A549 (cell line): ENCODE results near the gene NBEAL2. TPM values are rescaled to one million over a fixed set of nuclear protein-coding genes. Genes with fewer than 3 reads are reported as not detected.

Experiments used
- ATAC-seq, 2 experiments: fragments of 200-7000 bp in 1 of 2; fragments of >200 bp in 1 of 2; cut with Nextera tagmentation in 1 of 2; cut with Tn5 transposase in 1 of 2; 3 replicates each; pipeline versions ENCODE4 v1.8.0 to v1.9.1; 2018 to 2020; ENCODE audit warnings: mild to moderate bottlenecking in 1 of 2, moderate library complexity in 1 of 2
- CTCF ChIA-PET: fragments of 300-600 bp; sonication (Branson Sonifier 250); formaldehyde crosslinking; extraction: SDS; loops from one replicate; lab custom pipeline; 2021; ENCODE audit warnings: antibody characterized with exemption, inconsistent platforms; lab: Yijun Ruan, JAX
- POLR2A ChIA-PET: fragments of 350-600 bp; formaldehyde crosslinking; extraction: SDS; loops from one replicate; lab custom pipeline; 2021; ENCODE audit warnings: antibody characterized with exemption, inconsistent platforms; lab: Yijun Ruan, JAX
- DNase-seq, 2 experiments: peaks; one replicate each; pipeline versions ENCODE4 v3.0.0 to v3.0.0-alpha.2; 2011 to 2016; ENCODE audit warnings: low read depth in 1 of 2, low spot score in 1 of 2
- FAIRE-seq: peaks from 2 replicates; lab custom pipeline; 2011; peaks lifted over from hg19 to GRCh38; lab: Jason Lieb, UNC
- H3K27ac ChIP-seq, 2 experiments: fragments of >200 bp; sonication (Bioruptor Twin); formaldehyde crosslinking; 3 replicates each; pipeline ENCODE4 v1.5.1; 2016 to 2017
- H3K4me1 ChIP-seq: fragments of >200 bp; sonication (Bioruptor Twin); formaldehyde crosslinking; 3 replicates; pipeline ENCODE4 v1.6.1; 2016
- H3K4me2 ChIP-seq: fragments of >200 bp; sonication (Bioruptor Twin); formaldehyde crosslinking; 3 replicates; pipeline ENCODE4 v1.6.1; 2016
- H3K4me3 ChIP-seq: fragments of >200 bp; sonication (Bioruptor Twin); formaldehyde crosslinking; 3 replicates; pipeline ENCODE4 v1.5.1; 2016
- H3K9me3 ChIP-seq: fragments of >200 bp; sonication (Bioruptor Twin); formaldehyde crosslinking; 3 replicates; pipeline ENCODE4 v1.6.1; 2016
- CHD4 ChIP-seq: fragments of 200-600 bp; sonication (generic); IDR thresholded peaks from 2 replicates; pipeline ENCODE4 v1.6.1; 2016; ENCODE audit warnings: antibody characterized with exemption, mild to moderate bottlenecking, borderline replicate concordance
- HEYL ChIP-seq: fragments of 250-450 bp; sonication (Bioruptor Pico); IDR thresholded peaks from 2 replicates; pipeline ENCODE4 v1.8.0; 2021; ENCODE audit warnings: mild to moderate bottlenecking, moderate library complexity
- SREBF2 ChIP-seq: fragments of 450-650 bp; IDR thresholded peaks from 2 replicates; pipeline ENCODE4 v1.6.1; 2014; ENCODE audit warnings: mild to moderate bottlenecking, moderate library complexity
- WGBS: methylation state at CpG from one replicate; pipeline ENCODE4 v1.1.6; 2017; ENCODE audit errors: missing lambda C conversion rate; 5-methylcytosine and 5-hydroxymethylcytosine counted together
- polyA plus RNA-seq, 4 experiments: library from polyadenylated mRNA; depleted of rRNA in 3 of 4; stranded (reverse); fragments of >200 nt; fragmentation: RNase III in 1 of 4; extraction: RNeasy Plus Mini Kit Qiagen cat#74134 plus additional on column Dnase treatment in 1 of 4; gene quantifications; 2 replicates in 3 of 4; 3 replicates in 1 of 4; pipeline ENCODE4 v1.2.3, GENCODE V29; 2011 to 2017
- small RNA-seq, 6 experiments: library from RNA; depleted of rRNA; stranded (forward); fragments of <200 nt; gene quantifications; one replicate each; pipeline ENCODE3, GENCODE V24; 2012

NBEAL2 gene
- polyA plus RNA-seq, 2 of the 4 experiments (the other 2 are of a cell fraction), result 9.6 to 47.3 TPM

GRCh38 chr3:47057212-47057671 lies 77.8 kb downstream of the NBEAL2 start:
- DNase-seq, result no peak
- Histone ChIP-seq H3K4me1 (no peaks in the 10 kb centered on the region), H3K4me3 (no peak overlapping the region), H3K4me2 (no peak overlapping the region), H3K9me3 (no peaks in the 10 kb centered on the region), H3K27ac (no peak overlapping the region)
- peak in 1 of 2 experiments; percentile 38; a peak in 2 of 6 replicates for ATAC-seq
- ChIA-PET POLR2A (no interaction called here), CTCF (no interaction called here)
- TF ChIP-seq HEYL (CRISPR knock-in tag), result no peak
- TF ChIP-seq SREBF2, result no peak
- TF ChIP-seq CHD4, result no peak
- FAIRE-seq, result no peak
- 89% methylated on average over 6 of the region's 6 CpGs for WGBS

Small RNA genes within 50 kb of the gene (small RNA-seq; reads per million reads assigned to genes)
- gene MRPL57P3, result 0 reads per million in 6 experiments

Other genes starting within 250 kb of the NBEAL2 start
- not detected in 2 replicates for gene MYL3, start 116.2 kb upstream of the NBEAL2 start, polyA plus RNA-seq (2011; rRNA removed)
- 0.25 TPM in 1 of 3 replicates, not detected in the others for gene MYL3, start 116.2 kb upstream of the NBEAL2 start, polyA plus RNA-seq (2017; fragmentation: RNase III; extraction: RNeasy Plus Mini Kit Qiagen cat#74134 plus additional on column Dnase treatment)
- 0.20 and 0.45 TPM in 2 replicates for gene PTH1R, start 101.9 kb upstream of the NBEAL2 start, polyA plus RNA-seq (2011; rRNA removed)
- 0.53 to 0.76 TPM (median 0.54 TPM) in 3 replicates for gene PTH1R, start 101.9 kb upstream of the NBEAL2 start, polyA plus RNA-seq (2017; fragmentation: RNase III; extraction: RNeasy Plus Mini Kit Qiagen cat#74134 plus additional on column Dnase treatment)
- gene CCDC12, start 2.9 kb upstream of the NBEAL2 start, polyA plus RNA-seq (2011; rRNA removed), result 21.7 and 34.8 TPM in 2 replicates
- 74.2 to 81.0 TPM (median 79.2 TPM) in 3 replicates for gene CCDC12, start 2.9 kb upstream of the NBEAL2 start, polyA plus RNA-seq (2017; fragmentation: RNase III; extraction: RNeasy Plus Mini Kit Qiagen cat#74134 plus additional on column Dnase treatment)
- 24.8 and 26.1 TPM in 2 replicates for gene SETD2, start 184.4 kb downstream of the NBEAL2 start, polyA plus RNA-seq (2011; rRNA removed)
- gene SETD2, start 184.4 kb downstream of the NBEAL2 start, polyA plus RNA-seq (2017; fragmentation: RNase III; extraction: RNeasy Plus Mini Kit Qiagen cat#74134 plus additional on column Dnase treatment), result 16.8 to 18.1 TPM (median 17.0 TPM) in 3 replicates